ENCODE results near the gene SPSB2.
A peak's percentile ranks its signal among the peaks of the same experiment; 100 is the strongest.

Gene SPSB2

GRCh38 chr12:6869049-6870021 lies 3.8 kb downstream of the SPSB2 start:
- H3K27me3 ChIP-seq (ENCODE audit: insufficient read depth, low read length, poor library complexity): no peaks in the 10 kb centered on the region
- H3K79me2 ChIP-seq (ENCODE audit: insufficient read depth, low read length): peaks cover 52% of the 10 kb centered on the region
- TF ChIP-seq, protein P1, sequence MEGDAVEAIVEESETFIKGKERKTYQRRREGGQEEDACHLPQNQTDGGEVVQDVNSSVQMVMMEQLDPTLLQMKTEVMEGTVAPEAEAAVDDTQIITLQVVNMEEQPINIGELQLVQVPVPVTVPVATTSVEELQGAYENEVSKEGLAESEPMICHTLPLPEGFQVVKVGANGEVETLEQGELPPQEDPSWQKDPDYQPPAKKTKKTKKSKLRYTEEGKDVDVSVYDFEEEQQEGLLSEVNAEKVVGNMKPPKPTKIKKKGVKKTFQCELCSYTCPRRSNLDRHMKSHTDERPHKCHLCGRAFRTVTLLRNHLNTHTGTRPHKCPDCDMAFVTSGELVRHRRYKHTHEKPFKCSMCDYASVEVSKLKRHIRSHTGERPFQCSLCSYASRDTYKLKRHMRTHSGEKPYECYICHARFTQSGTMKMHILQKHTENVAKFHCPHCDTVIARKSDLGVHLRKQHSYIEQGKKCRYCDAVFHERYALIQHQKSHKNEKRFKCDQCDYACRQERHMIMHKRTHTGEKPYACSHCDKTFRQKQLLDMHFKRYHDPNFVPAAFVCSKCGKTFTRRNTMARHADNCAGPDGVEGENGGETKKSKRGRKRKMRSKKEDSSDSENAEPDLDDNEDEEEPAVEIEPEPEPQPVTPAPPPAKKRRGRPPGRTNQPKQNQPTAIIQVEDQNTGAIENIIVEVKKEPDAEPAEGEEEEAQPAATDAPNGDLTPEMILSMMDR (IDR thresholded peaks at IDR 0.05; ENCODE audit: borderline replicate concordance, extremely low read depth, low read length, poor library complexity, severe bottlenecking): peak; percentile 92
- no peak for TF ChIP-seq EZH2 (IDR thresholded peaks at IDR 0.05; ENCODE audit: borderline replicate concordance, low read depth, low read length, severe bottlenecking)
- H2AFZ ChIP-seq (ENCODE audit: low read depth, low read length): no peak overlapping the region
- peak overlapping the region; percentile 43 to 80; a peak in 3 of 4 replicates for H3K4me3 ChIP-seq (ENCODE audit: low read depth in 1 of 2, low read length in 2 of 2)
- H3K9me3 ChIP-seq (ENCODE audit: insufficient read depth, low read length, severe bottlenecking): no peaks in the 10 kb centered on the region
- H3K27ac ChIP-seq (ENCODE audit: low read length): peak overlapping the region; percentile 77; the same call in 1 of the 2 replicates
- H3K4me1 ChIP-seq (ENCODE audit: insufficient read depth, low read length): peaks cover 65% of the 10 kb centered on the region
- H3K9ac ChIP-seq (ENCODE audit: low read depth, low read length): peak overlapping the region; percentile 80; the same call in 1 of the 2 replicates
- peak overlapping the region; percentile 99 for H3K4me2 ChIP-seq (ENCODE audit: insufficient read depth, low read length)
- ATAC-seq (ENCODE audit: insufficient read depth, low read depth) (peak; percentile 20), DNase-seq (peak; percentile 85)
- H3K36me3 ChIP-seq (ENCODE audit: insufficient read depth, low read length): peaks cover 70% of the 10 kb centered on the region
- H4K20me1 ChIP-seq (ENCODE audit: insufficient read depth, low read length): peaks cover 49% of the 10 kb centered on the region

- Histone ChIP-seq H4K20me1 (ENCODE audit: insufficient read depth, low read length) (peaks cover 49% of the 10 kb centered on the region), H3K9me3 (ENCODE audit: insufficient read depth, low read length, severe bottlenecking) (no peaks in the 10 kb centered on the region), H2AFZ (ENCODE audit: low read depth, low read length) (peak overlapping the region; percentile 68; the same call in 1 of the 2 replicates), H3K4me1 (ENCODE audit: insufficient read depth, low read length) (peaks cover 57% of the 10 kb centered on the region), H3K4me3 (ENCODE audit: low read depth in 1 of 2, low read length in 2 of 2) (peak overlapping the region; percentile 43 to 80), H3K27me3 (ENCODE audit: insufficient read depth, low read length, poor library complexity) (no peaks in the 10 kb centered on the region), H3K9ac (ENCODE audit: low read depth, low read length) (peak overlapping the region; percentile 80), H3K4me2 (ENCODE audit: insufficient read depth, low read length) (peak overlapping the region; percentile 99), H3K79me2 (ENCODE audit: insufficient read depth, low read length) (peaks cover 49% of the 10 kb centered on the region), H3K36me3 (ENCODE audit: insufficient read depth, low read length) (peaks cover 79% of the 10 kb centered on the region), H3K27ac (ENCODE audit: low read length) (peak overlapping the region; percentile 77)
- no peak for TF ChIP-seq EZH2 (IDR thresholded peaks at IDR 0.05; ENCODE audit: borderline replicate concordance, low read depth, low read length, severe bottlenecking)
- TF ChIP-seq, protein P1 (IDR thresholded peaks at IDR 0.05; ENCODE audit: borderline replicate concordance, extremely low read depth, low read length, poor library complexity, severe bottlenecking): peak; percentile 42
- DNase-seq (peak; percentile 33), ATAC-seq (ENCODE audit: insufficient read depth, low read depth) (peak; percentile 2)
Measured at GRCh38 chr12:6868211-6869048, 4.7 kb downstream of the SPSB2 start.

DNA sequence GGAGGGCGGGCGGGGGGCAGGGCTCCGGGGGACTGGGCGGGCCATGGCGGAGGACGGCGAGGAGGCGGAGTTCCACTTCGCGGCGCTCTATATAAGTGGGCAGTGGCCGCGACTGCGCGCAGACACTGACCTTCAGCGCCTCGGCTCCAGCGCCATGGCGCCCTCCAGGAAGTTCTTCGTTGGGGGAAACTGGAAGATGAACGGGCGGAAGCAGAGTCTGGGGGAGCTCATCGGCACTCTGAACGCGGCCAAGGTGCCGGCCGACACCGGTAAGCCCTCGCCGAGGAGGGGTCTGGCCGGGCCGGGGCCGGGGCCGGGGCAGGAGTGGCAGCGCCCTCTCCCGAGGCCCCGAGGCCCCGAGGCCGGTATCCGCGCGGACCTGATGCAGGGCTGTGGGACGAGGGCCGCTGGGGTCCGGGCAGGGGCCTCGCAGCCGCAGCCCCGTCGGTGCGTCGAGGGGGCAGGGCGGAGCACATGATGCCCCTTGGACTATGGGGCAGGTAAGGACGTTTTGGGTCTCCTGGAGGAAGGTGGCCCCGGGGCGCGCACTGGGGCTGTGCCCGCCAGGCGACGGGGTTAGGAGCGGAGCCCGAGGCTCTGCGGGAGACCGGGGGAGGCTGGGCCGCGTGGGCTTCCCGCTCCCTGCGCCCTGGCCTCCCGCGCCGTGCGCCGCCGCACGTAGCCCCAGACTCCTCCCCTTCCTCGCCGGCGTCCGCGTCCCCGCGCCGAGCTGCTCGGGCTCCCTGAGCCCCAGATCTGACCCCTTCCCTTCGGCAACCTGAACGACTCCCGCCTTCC lies 5.5 kb downstream of the SPSB2 start, which contains the start of gene TPI1:
Gene TPI1, plus strand, starts transcription at position 119 of the 798 bp plus-strand sequence. Its CDS starts 36 bp downstream, at position 155.
- ATAC-seq (ENCODE audit: insufficient read depth, low read depth): peak; percentile 71
- H2AFZ ChIP-seq (ENCODE audit: low read depth, low read length): peak within 1 kb of the TSS; percentile 75
- peaks cover 45% of the 10 kb centered on the region for H3K79me2 ChIP-seq (ENCODE audit: insufficient read depth, low read length)

More for the DNA sequence above, 5.5 kb downstream of the SPSB2 start, which contains the start of gene TPI1:
- H4K20me1 ChIP-seq (ENCODE audit: insufficient read depth, low read length): peaks cover 48% of the 10 kb centered on the region
- H3K27me3 ChIP-seq (ENCODE audit: insufficient read depth, low read length, poor library complexity): no peaks in the 10 kb centered on the region
- H3K9ac ChIP-seq (ENCODE audit: low read depth, low read length): peak within 1 kb of the TSS; percentile 80
- TF ChIP-seq, protein P1 (IDR thresholded peaks at IDR 0.05; ENCODE audit: borderline replicate concordance, extremely low read depth, low read length, poor library complexity, severe bottlenecking): no peak
- DNase-seq: peak; percentile 80
- peak within 1 kb of the TSS; percentile 99 for H3K4me2 ChIP-seq (ENCODE audit: insufficient read depth, low read length)
- H3K27ac ChIP-seq (ENCODE audit: low read length): peak within 1 kb of the TSS; percentile 77
- peaks cover 84% of the 10 kb centered on the region for H3K36me3 ChIP-seq (ENCODE audit: insufficient read depth, low read length)
- H3K9me3 ChIP-seq (ENCODE audit: insufficient read depth, low read length, severe bottlenecking): no peaks in the 10 kb centered on the region
- peaks cover 55% of the 10 kb centered on the region for H3K4me1 ChIP-seq (ENCODE audit: insufficient read depth, low read length)
- H3K4me3 ChIP-seq (ENCODE audit: low read depth in 1 of 2, low read length in 2 of 2): peak within 1 kb of the TSS; percentile 43 to 80

Data from DND-41 (cell line).